ENCODE measurements around the gene DCLK1. TPM values are rescaled to one million over a fixed set of nuclear protein-coding genes. Genes with fewer than 3 reads are reported as not detected.

DCLK1 gene
- total and polyA plus RNA-seq, 7 donors = 0.98 to 15.1 (median 3.9) TPM

GRCh38 chr13:35733827-35734226, 397.4 kb downstream of the DCLK1 start:
- DNase-seq (no peak), ATAC-seq (peak in 3 of 4 donors; percentile 31 to 81 (median 40))
- no peak overlapping the region for H3K4me3 ChIP-seq
- H3K36me3 ChIP-seq (ENCODE audit: insufficient read depth in 1 of 2, low read depth in 1 of 2) = no peaks in the 10 kb centered on the region
- peaks cover 13% of the 10 kb centered on the region for H3K4me1 ChIP-seq
- no peak overlapping the region for H3K27ac ChIP-seq
- WGBS, 3 donors = 14 to 19% (median 18%) methylated on average over 4 of the region's 4 CpGs
- H3K27me3 ChIP-seq (ENCODE audit: insufficient read depth in 3 of 3, low read length in 2 of 3) = no peaks in the 10 kb centered on the region
- H3K9me3 ChIP-seq = no peaks in the 10 kb centered on the region
- intact Hi-C loops (cut with DNase I) = no loop called here
- TF ChIP-seq, protein P1, sequence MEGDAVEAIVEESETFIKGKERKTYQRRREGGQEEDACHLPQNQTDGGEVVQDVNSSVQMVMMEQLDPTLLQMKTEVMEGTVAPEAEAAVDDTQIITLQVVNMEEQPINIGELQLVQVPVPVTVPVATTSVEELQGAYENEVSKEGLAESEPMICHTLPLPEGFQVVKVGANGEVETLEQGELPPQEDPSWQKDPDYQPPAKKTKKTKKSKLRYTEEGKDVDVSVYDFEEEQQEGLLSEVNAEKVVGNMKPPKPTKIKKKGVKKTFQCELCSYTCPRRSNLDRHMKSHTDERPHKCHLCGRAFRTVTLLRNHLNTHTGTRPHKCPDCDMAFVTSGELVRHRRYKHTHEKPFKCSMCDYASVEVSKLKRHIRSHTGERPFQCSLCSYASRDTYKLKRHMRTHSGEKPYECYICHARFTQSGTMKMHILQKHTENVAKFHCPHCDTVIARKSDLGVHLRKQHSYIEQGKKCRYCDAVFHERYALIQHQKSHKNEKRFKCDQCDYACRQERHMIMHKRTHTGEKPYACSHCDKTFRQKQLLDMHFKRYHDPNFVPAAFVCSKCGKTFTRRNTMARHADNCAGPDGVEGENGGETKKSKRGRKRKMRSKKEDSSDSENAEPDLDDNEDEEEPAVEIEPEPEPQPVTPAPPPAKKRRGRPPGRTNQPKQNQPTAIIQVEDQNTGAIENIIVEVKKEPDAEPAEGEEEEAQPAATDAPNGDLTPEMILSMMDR (IDR thresholded peaks at IDR 0.05) = no peak

DNA sequence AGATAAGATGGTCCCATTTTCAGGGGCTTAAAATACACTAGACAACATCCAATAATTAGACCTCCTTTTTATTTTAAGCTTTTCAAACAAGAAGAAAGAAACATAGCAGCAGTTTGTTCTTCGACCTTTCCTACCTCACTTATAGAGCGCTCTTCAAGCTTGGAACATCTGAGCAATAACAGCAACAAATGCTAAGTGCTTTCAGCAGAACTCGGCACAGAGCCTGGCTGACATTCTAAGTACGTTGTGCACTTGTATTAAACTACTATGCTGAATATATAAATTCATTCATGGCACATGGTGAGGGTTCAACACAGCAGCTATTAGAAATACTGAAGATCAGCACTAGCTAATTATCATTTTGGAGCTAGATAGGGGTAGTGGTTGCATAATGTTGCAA, 398.6 kb downstream of the DCLK1 start:
- H3K27ac ChIP-seq = no peak overlapping the region
- no peaks in the 10 kb centered on the region for H3K36me3 ChIP-seq (ENCODE audit: insufficient read depth in 1 of 2, low read depth in 1 of 2)
- H3K4me1 ChIP-seq = peaks cover 13% of the 10 kb centered on the region
- intact Hi-C loops (cut with DNase I) = no loop called here
- ATAC-seq (no peak), DNase-seq (no peak)
- 64 to 76% (median 75%) methylated on average over 4 of the region's 4 CpGs for WGBS, 3 donors
- TF ChIP-seq, protein P1 (IDR thresholded peaks at IDR 0.05) = no peak
- no peaks in the 10 kb centered on the region for H3K9me3 ChIP-seq
- H3K27me3 ChIP-seq (ENCODE audit: insufficient read depth in 3 of 3, low read length in 2 of 3) = no peaks in the 10 kb centered on the region
- H3K4me3 ChIP-seq = no peak overlapping the region

- no peak overlapping the region for H3K27ac ChIP-seq
- no peaks in the 10 kb centered on the region for H3K36me3 ChIP-seq (ENCODE audit: insufficient read depth in 1 of 2, low read depth in 1 of 2)
- H3K4me3 ChIP-seq = no peak overlapping the region
- no peaks in the 10 kb centered on the region for H3K27me3 ChIP-seq (ENCODE audit: insufficient read depth in 3 of 3, low read length in 2 of 3)
- DNase-seq (no peak), ATAC-seq (no peak)
- H3K9me3 ChIP-seq = no peaks in the 10 kb centered on the region
- H3K4me1 ChIP-seq = peaks cover 13% of the 10 kb centered on the region
- WGBS, 3 donors = 89 to 94% (median 93%) methylated on average over 4 of the region's 4 CpGs
- TF ChIP-seq, protein P1 (IDR thresholded peaks at IDR 0.05) = no peak
- intact Hi-C loops (cut with DNase I) = no loop called here
Observed at GRCh38 chr13:35731471-35731870, 399.7 kb downstream of the DCLK1 start.

GRCh38 chr13:35729926-35730627, 401.1 kb downstream of the DCLK1 start:
- intact Hi-C loops (cut with DNase I) = loop anchor here in 1 of 2 donors (10.0 kb wide), 1 partner anchor 515 kb away; no protein-coding TSS in a partner anchor
- Histone ChIP-seq H3K9me3 (no peaks in the 10 kb centered on the region), H3K4me3 (no peak overlapping the region), H3K4me1 (peaks cover 13% of the 10 kb centered on the region), H3K36me3 (ENCODE audit: insufficient read depth in 1 of 2, low read depth in 1 of 2) (no peaks in the 10 kb centered on the region), H3K27ac (no peak overlapping the region), H3K27me3 (ENCODE audit: insufficient read depth in 3 of 3, low read length in 2 of 3) (no peaks in the 10 kb centered on the region)
- TF ChIP-seq, protein P1 (IDR thresholded peaks at IDR 0.05) = no peak
- ATAC-seq = peak; percentile 29 to 66 (median 53)
- WGBS, 3 donors = 33 to 48% (median 38%) methylated on average over 5 of the region's 5 CpGs
- DNase-seq = peak; percentile 49 to 84
